ENCODE data around the gene PCDHB11.
"Not testable (repeated sequence)": the region's sequence is repeated elsewhere in the genome, so short reads cannot be mapped to it uniquely, and the experiment has no call there.

PCDHB11 gene

DNA sequence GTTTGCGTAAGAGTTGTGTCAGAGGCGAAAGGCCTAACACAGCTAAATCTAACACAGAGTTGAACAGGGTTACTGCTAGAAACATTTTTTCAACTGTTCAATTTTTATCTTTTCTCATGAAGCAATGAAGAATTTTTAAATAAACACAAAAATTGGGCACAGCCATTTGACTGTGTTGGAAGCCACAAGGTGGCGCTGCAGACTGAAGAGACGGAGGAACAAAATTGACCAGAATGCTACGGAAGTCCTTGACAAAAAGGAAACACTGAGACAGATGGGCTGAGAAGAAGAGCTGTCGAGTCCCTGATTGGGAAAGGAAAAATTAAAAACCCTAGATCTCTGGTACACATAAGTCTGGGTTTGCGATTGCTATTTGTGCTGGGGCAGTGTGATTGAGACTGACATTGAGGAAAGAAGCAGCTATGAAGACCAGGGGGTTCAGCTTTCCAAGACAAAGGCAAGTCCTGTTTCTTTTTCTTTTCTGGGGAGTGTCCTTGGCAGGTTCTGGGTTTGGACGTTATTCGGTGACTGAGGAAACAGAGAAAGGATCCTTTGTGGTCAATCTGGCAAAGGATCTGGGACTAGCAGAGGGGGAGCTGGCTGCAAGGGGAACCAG, 12.4 kb upstream of the PCDHB11 start, which contains the start of gene PCDHB9:
PCDHB9 (plus strand) TSS at position 265 of the 616 bp plus-strand sequence; CDS start at position 423, 158 bp downstream.
- DNase-seq (ENCODE audit: low read depth in 2 of 3, low spot score in 2 of 3), result no peak

GRCh38 chr5:141188682-141189081, 10.7 kb upstream of the PCDHB11 start:
- not testable (repeated sequence) for DNase-seq (ENCODE audit: low read depth in 2 of 3, low spot score in 2 of 3)

DNA sequence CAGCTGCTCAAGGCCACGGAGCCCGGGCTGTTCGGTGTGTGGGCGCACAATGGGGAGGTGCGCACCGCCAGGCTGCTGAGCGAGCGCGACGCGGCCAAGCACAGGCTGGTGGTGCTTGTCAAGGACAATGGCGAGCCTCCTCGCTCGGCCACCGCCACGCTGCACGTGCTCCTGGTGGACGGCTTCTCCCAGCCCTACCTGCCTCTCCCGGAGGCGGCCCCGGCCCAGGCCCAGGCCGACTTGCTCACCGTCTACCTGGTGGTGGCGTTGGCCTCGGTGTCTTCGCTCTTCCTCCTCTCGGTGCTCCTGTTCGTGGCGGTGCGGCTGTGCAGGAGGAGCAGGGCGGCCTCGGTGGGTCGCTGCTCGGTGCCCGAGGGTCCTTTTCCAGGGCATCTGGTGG, 10.3 kb upstream of the PCDHB11 start:
- DNase-seq (ENCODE audit: low read depth in 2 of 3, low spot score in 2 of 3), result not testable (repeated sequence)

DNA sequence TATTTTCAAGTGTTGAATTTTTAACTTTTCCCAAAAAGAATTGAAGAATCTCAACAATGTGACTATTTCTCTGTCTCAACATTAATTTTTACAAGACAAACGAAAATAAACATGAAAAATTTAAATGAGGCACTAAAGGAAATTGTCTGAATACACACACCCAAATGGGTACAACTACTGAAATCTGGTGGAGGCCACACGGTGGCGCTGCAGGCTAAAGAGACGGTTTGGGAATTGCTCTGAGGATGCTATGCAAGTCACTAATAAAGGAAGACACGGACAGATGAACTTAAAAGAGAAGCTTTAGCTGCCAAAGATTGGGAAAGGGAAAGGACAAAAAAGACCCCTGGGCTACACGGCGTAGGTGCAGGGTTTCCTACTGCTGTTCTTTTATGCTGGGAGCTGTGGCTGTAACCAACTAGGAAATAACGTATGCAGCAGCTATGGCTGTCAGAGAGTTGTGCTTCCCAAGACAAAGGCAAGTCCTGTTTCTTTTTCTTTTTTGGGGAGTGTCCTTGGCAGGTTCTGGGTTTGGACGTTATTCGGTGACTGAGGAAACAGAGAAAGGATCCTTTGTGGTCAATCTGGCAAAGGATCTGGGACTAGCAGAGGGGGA, 7.2 kb upstream of the PCDHB11 start, which contains the start of gene PCDHB10:
PCDHB10 (plus strand) TSS at position 244 of the 616 bp plus-strand sequence; CDS start at position 444, 200 bp downstream.
- no peak for DNase-seq (ENCODE audit: low read depth in 2 of 3, low spot score in 2 of 3)

GRCh38 chr5:141194332-141194731, 5.1 kb upstream of the PCDHB11 start:
- not testable (repeated sequence) for DNase-seq (ENCODE audit: low read depth in 2 of 3, low spot score in 2 of 3)

- no peak for DNase-seq (ENCODE audit: low read depth in 2 of 3, low spot score in 2 of 3)
These were observed 3.1 kb upstream of the PCDHB11 start for GRCh38 chr5:141196363-141196762.

- DNase-seq (ENCODE audit: low read depth in 2 of 3, low spot score in 2 of 3), result not testable (repeated sequence)
These were observed 1.7 kb downstream of the PCDHB11 start for GRCh38 chr5:141201126-141201525.

DNA sequence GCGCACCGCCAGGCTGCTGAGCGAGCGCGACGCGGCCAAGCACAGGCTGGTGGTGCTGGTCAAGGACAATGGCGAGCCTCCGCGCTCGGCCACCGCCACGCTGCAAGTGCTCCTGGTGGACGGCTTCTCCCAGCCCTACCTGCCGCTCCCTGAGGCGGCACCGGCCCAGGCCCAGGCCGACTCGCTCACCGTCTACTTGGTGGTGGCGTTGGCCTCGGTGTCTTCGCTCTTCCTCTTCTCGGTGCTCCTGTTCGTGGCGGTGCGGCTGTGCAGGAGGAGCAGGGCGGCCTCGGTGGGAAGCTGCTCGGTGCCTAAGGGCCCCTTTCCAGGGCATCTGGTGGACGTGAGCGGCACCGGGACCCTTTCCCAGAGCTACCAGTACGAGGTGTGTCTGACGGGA, 2.2 kb downstream of the PCDHB11 start:
- not testable (repeated sequence) for DNase-seq (ENCODE audit: low read depth in 2 of 3, low spot score in 2 of 3)

GRCh38 chr5:141208478-141208877, 9.1 kb downstream of the PCDHB11 start, which contains the start of gene PCDHB12:
Gene PCDHB12, plus strand, starts transcription at chr5:141208719. Its CDS starts 189 bp downstream, at chr5:141208908.
- DNase-seq (ENCODE audit: low read depth in 2 of 3, low spot score in 2 of 3), result no peak

- not testable (repeated sequence) for DNase-seq (ENCODE audit: low read depth in 2 of 3, low spot score in 2 of 3)
These were observed 10.9 kb downstream of the PCDHB11 start for GRCh38 chr5:141210281-141210680.

DNA sequence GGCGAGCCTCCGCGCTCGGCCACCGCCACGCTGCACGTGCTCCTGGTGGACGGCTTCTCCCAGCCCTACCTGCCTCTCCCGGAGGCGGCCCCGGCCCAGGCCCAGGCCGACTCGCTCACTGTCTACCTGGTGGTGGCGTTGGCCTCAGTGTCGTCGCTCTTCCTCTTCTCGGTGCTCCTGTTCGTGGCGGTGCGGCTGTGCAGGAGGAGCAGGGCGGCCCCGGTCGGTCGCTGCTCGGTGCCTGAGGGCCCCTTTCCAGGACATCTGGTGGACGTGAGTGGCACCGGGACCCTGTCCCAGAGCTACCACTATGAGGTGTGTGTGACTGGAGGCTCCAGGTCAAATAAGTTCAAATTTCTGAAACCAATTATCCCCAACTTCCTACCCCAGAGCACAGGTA, 11.4 kb downstream of the PCDHB11 start:
- DNase-seq (ENCODE audit: low read depth in 2 of 3, low spot score in 2 of 3), result not testable (repeated sequence)

- not testable (repeated sequence) for DNase-seq (ENCODE audit: low read depth in 2 of 3, low spot score in 2 of 3)
These were observed 14.4 kb downstream of the PCDHB11 start, which contains the start of gene PCDHB13 for GRCh38 chr5:141213656-141214339. Gene PCDHB13, plus strand, starts transcription at chr5:141213919. Its CDS starts 205 bp downstream, at chr5:141214124.

GRCh38 chr5:141214583-141214982, 15.2 kb downstream of the PCDHB11 start:
- not testable (repeated sequence) for DNase-seq (ENCODE audit: low read depth in 2 of 3, low spot score in 2 of 3)

DNA sequence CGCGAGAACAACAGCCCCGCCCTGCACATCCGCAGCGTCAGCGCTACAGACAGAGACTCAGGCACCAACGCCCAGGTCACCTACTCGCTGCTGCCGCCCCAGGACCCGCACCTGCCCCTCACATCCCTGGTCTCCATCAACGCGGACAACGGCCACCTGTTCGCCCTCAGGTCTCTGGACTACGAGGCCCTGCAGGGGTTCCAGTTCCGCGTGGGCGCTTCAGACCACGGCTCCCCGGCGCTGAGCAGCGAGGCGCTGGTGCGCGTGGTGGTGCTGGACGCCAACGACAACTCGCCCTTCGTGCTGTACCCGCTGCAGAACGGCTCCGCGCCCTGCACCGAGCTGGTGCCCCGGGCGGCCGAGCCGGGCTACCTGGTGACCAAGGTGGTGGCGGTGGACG, 16.1 kb downstream of the PCDHB11 start:
- DNase-seq (ENCODE audit: low read depth in 2 of 3, low spot score in 2 of 3), result not testable (repeated sequence)

GRCh38 chr5:141216035-141216434, 16.6 kb downstream of the PCDHB11 start:
- DNase-seq (ENCODE audit: low read depth in 2 of 3, low spot score in 2 of 3), result not testable (repeated sequence)

- no peak for DNase-seq (ENCODE audit: low read depth in 2 of 3, low spot score in 2 of 3)
These were observed 23.8 kb downstream of the PCDHB11 start, which contains the start of gene PCDHB14 for GRCh38 chr5:141223112-141223783. Gene PCDHB14, plus strand, starts transcription at chr5:141223343. Its CDS starts 163 bp downstream, at chr5:141223506.

- DNase-seq (ENCODE audit: low read depth in 2 of 3, low spot score in 2 of 3), result not testable (repeated sequence)
These were observed 25.4 kb downstream of the PCDHB11 start for GRCh38 chr5:141224844-141225243.

- DNase-seq (ENCODE audit: low read depth in 2 of 3, low spot score in 2 of 3), result not testable (repeated sequence)
These were observed 26.0 kb downstream of the PCDHB11 start for GRCh38 chr5:141225421-141225820.

DNA sequence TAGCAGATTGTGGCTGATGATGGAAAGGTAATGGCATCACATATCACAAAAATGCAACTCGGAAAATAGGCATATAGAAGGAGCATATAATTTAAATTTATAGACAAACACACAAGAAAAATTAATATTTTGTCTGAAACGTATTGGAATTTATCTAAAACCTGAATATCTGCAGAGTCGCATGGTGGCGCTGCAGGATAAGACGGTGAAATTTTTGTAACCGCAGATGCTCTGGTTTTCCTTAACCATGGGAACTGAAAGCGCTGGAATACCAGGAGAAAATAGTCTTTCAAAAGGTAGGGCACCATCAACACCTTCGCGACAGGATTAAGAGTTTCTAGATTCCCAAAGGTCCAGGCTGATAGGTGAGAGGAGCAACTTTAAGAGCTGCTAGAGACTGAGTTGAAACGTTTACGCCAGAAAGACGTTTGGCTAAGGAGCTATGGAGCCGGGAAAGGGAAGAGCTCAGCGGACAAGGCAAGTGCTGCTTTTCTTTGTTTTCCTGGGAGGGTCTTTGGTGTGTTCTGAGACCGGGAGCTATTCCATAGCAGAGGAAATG, 34.8 kb downstream of the PCDHB11 start:
- DNase-seq (ENCODE audit: low read depth in 2 of 3, low spot score in 2 of 3), result no peak

GRCh38 chr5:141235922-141236321, 36.5 kb downstream of the PCDHB11 start:
- not testable (repeated sequence) for DNase-seq (ENCODE audit: low read depth in 2 of 3, low spot score in 2 of 3)

All from activated CD8-positive, alpha-beta memory T cell treated with anti-CD3 and anti-CD28 coated beads for 48 hours (primary cell).